ENCODE measurements around the gene NSMCE1. TPM values are rescaled to one million over a fixed set of nuclear protein-coding genes. Genes with fewer than 3 reads are reported as not detected.

Gene NSMCE1
- total RNA-seq, 1 donor from 2014 or later, result 61.0 TPM

DNA sequence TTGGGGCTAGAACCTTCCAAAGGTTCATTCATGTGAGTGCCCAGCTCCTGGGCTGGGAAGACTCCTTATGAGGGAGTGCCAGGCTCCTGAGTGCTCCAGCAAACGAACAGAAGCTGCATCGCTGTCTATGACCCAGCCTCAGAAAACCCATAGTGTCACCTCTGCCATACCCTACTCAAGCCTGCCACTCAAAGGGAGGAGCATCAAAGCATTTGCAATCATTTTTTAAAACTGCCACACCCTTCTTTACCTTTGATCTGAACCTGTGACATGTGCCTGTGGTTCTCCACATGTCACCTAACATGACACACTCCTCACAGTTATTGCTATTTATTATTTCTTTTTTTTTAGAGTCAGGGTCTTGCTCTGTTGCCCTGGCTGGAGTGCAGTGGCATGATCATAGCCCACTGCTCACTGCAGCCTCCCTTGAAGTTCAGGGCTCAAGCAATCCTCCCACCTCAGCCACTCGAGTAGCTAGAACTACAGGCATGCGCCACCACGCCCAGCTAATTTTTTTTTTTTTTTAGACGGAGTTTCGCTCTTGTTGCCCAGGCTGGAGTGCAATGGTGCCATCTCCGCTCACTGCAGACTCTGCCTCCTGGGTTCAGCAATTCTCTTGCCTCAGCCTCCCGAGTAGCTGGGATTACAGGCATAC is 72.5 kb downstream of the NSMCE1 start:
- no peak for TF ChIP-seq CTCF (IDR thresholded peaks at IDR 0.05)
- no peaks in the 10 kb centered on the region for H3K36me3 Mint-ChIP-seq (ENCODE audit: low read depth)
- H3K27me3 Mint-ChIP-seq, result no peaks in the 10 kb centered on the region
- POLR2A ChIA-PET, result no interaction called here
- no peak overlapping the region for H3K27ac Mint-ChIP-seq
- intact Hi-C loops (cut with micrococcal nuclease), result no loop called here
- DNase-seq, result no peak
- CTCF ChIA-PET, result interaction anchor here (1.4 kb wide), 1 partner anchor 17 kb away, joined by 7 read pairs; no protein-coding TSS in a partner anchor
- no peak for ATAC-seq (ENCODE audit: low read depth)
- H3K4me1 Mint-ChIP-seq, result peaks cover 30% of the 10 kb centered on the region
- H3K9me3 Mint-ChIP-seq, result peaks cover 13% of the 10 kb centered on the region
- H3K4me3 Mint-ChIP-seq, result no peak overlapping the region

GRCh38 chr16:27195076-27195741 is 73.4 kb downstream of the NSMCE1 start:
- Mint-ChIP-seq H3K9me3 (peaks cover 13% of the 10 kb centered on the region), H3K27ac (no peak overlapping the region), H3K27me3 (no peaks in the 10 kb centered on the region), H3K4me3 (no peak overlapping the region), H3K36me3 (ENCODE audit: low read depth) (no peaks in the 10 kb centered on the region), H3K4me1 (peaks cover 22% of the 10 kb centered on the region)
- no peak for DNase-seq
- intact Hi-C loops (cut with micrococcal nuclease), result no loop called here
- no peak for ATAC-seq (ENCODE audit: low read depth)
- CTCF ChIA-PET, result interaction anchor here (1.4 kb wide), 1 partner anchor 16 kb away, joined by 7 read pairs; no protein-coding TSS in a partner anchor
- no peak for TF ChIP-seq CTCF (IDR thresholded peaks at IDR 0.05)
- POLR2A ChIA-PET, result no interaction called here

GRCh38 chr16:27193300-27193990 is 75.1 kb downstream of the NSMCE1 start:
- no peak for ATAC-seq (ENCODE audit: low read depth)
- POLR2A ChIA-PET, result interaction anchor here (0.6 to 1.7 kb wide), 2 partner anchors 10 to 213 kb away, joined by 5 to 10 read pairs; partner anchors contain the start of gene KDM8

DNA sequence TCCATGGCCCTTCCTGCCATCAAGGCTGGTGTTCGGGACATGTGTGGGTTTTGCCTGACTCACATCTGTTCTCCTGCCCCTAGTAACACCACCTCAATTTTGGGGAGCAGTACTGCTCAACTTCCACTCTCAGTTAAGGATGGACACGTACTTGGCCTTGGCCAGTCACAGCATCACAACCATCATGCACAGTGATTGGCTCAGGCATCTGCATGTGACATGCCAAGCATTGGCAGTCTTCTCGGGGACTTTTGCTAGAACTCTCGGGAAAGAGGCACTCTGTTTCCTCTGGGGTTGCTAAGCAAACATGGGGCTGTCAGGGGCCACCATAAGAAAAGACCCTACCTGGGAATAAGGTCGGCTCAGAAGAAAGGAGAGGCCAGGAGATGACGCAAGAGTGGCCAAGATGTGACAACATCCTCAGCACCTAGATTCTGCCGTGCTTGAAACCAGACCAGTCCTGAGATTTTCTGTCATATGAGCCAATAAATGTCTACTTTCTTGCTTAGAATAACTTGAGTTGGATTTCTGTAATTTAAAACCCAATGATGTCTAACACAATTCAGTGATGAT is 77.1 kb downstream of the NSMCE1 start:
- Mint-ChIP-seq H3K9me3 (peaks cover 9% of the 10 kb centered on the region), H3K27ac (no peak overlapping the region), H3K36me3 (ENCODE audit: low read depth) (no peaks in the 10 kb centered on the region), H3K4me3 (no peak overlapping the region), H3K27me3 (no peaks in the 10 kb centered on the region), H3K4me1 (peaks cover 1% of the 10 kb centered on the region)
- ChIA-PET CTCF (no interaction called here), POLR2A (no interaction called here)
- ATAC-seq (ENCODE audit: low read depth) (no peak), DNase-seq (no peak)
- intact Hi-C loops (cut with micrococcal nuclease), result no loop called here
- TF ChIP-seq CTCF (IDR thresholded peaks at IDR 0.05), result no peak

More at GRCh38 chr16:27193300-27193990, 75.1 kb downstream of the NSMCE1 start:
- CTCF ChIA-PET, result no interaction called here
- peaks cover 4% of the 10 kb centered on the region for H3K4me1 Mint-ChIP-seq
- H3K27me3 Mint-ChIP-seq, result no peaks in the 10 kb centered on the region
- no peak overlapping the region for H3K27ac Mint-ChIP-seq
- intact Hi-C loops (cut with micrococcal nuclease), result no loop called here
- H3K36me3 Mint-ChIP-seq (ENCODE audit: low read depth), result no peaks in the 10 kb centered on the region
- no peak for TF ChIP-seq CTCF (IDR thresholded peaks at IDR 0.05)
- no peak for DNase-seq
- peaks cover 9% of the 10 kb centered on the region for H3K9me3 Mint-ChIP-seq
- H3K4me3 Mint-ChIP-seq, result no peak overlapping the region
